ENCODE data around the gene VASN.
A peak's percentile ranks its signal among the peaks of the same experiment; 100 is the strongest.

VASN gene

DNA sequence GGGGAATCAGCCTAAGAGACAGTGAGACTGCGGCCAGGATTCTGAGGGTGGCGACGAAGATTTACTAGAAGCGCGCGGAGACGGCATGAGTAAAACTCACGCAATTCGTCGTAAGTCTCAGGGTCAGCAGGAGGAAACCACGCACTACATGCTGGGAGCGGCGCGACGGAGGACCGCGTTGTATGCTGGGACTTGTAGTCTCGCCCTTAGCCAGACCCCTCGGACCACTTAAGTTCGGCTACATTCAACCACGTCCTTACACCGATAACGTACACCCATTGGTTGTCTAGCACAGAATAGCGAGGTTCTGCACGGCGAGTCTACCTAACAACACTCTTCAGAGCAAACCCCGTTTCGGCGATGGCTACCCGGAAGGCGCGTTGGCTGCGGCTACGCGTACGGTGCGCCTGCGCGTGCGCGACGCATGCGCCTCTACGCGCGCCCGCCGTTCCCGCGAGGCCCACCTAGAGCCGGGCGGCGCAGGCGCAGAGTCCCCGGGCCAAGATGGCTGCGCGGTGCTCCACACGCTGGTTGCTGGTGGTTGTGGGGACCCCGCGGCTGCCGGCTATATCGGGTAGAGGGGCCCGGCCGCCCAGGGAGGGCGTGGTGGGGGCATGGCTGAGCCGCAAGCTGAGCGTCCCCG is 53.9 kb downstream of the VASN start, which contains the start of gene DNAJA3:
Gene DNAJA3 (plus strand): TSS at position 491 of the 643 bp plus-strand sequence. CDS start 14 bp downstream, at position 505.
- H3K4me3 ChIP-seq (replicated peaks; ENCODE audit: low read depth, low read length): peak within 1 kb of the TSS; percentile 85
- peak; percentile 88 for DNase-seq (ENCODE audit: extremely low read depth, low read depth)
- TF ChIP-seq, protein P1, sequence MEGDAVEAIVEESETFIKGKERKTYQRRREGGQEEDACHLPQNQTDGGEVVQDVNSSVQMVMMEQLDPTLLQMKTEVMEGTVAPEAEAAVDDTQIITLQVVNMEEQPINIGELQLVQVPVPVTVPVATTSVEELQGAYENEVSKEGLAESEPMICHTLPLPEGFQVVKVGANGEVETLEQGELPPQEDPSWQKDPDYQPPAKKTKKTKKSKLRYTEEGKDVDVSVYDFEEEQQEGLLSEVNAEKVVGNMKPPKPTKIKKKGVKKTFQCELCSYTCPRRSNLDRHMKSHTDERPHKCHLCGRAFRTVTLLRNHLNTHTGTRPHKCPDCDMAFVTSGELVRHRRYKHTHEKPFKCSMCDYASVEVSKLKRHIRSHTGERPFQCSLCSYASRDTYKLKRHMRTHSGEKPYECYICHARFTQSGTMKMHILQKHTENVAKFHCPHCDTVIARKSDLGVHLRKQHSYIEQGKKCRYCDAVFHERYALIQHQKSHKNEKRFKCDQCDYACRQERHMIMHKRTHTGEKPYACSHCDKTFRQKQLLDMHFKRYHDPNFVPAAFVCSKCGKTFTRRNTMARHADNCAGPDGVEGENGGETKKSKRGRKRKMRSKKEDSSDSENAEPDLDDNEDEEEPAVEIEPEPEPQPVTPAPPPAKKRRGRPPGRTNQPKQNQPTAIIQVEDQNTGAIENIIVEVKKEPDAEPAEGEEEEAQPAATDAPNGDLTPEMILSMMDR (IDR thresholded peaks at IDR 0.05; ENCODE audit: low read depth, low read length, missing control alignments): no peak

DNA sequence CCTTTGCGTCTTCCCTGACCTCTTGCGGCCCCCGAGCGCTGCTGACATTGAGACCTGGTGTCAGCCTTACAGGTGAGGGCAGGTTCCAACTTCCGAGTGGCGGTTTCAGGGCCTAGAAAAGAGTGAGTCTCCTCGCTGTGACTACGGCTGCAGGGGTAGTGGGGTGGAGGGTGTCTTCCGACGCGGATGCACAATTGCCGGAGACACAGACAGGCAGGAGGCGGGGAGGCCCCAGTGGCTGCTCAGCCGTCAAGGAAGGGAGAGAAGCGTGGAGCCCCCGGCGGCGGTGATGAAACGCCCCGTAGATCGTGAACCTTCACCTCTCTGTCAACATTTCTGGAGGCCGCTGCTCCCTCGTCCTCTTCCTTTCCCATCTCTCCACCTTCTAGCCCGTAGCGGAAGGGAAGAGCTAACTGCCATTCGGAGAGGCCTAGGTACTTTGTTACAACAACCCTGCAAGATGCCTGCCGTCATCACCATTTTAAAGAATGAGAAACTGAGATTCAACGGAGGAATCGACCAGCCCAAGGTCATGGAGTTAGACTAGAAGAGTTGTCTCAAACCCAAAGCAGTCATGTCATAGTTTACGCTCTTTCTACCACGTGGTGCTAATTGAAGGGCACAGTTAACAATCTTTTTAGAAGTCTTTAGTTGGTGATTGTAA is 54.5 kb downstream of the VASN start:
- H3K4me3 ChIP-seq (replicated peaks; ENCODE audit: low read depth, low read length): peak overlapping the region; percentile 85
- DNase-seq (ENCODE audit: extremely low read depth, low read depth): no peak
- TF ChIP-seq, protein P1 (IDR thresholded peaks at IDR 0.05; ENCODE audit: low read depth, low read length, missing control alignments): no peak

DNA sequence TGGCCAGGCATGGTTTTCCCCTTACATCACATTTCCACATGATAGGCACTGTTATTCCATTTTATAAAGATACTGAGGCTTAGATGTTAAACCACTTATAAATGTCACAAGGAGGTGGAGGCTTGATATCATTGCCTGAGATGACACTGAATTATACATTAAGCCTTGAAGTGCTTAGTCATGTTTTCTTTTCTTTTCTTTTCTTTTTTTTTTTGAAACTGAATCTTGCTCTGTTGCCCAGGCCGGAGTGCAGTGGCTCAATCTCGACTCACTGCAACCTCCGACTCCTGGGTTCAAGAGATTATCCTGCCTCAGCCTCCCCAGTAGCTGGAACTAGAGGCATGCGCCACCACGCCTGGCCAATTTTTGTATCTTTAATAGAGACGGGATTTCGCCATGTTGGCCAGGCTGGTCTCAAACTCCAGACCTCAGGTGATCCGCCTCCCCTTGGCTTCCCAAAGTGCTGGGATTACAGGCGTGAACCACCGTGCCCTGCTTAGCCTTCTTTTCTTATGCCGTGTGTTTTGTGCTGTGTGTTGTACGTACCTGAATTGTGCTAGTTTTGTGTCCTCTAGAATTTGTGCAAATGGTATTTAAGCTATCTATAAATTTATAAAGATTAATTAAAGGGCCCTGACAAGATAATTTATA is 55.2 kb downstream of the VASN start:
- DNase-seq (ENCODE audit: extremely low read depth, low read depth): no peak
- TF ChIP-seq, protein P1 (IDR thresholded peaks at IDR 0.05; ENCODE audit: low read depth, low read length, missing control alignments): no peak
- peak overlapping the region; percentile 85 for H3K4me3 ChIP-seq (replicated peaks; ENCODE audit: low read depth, low read length)

DNA sequence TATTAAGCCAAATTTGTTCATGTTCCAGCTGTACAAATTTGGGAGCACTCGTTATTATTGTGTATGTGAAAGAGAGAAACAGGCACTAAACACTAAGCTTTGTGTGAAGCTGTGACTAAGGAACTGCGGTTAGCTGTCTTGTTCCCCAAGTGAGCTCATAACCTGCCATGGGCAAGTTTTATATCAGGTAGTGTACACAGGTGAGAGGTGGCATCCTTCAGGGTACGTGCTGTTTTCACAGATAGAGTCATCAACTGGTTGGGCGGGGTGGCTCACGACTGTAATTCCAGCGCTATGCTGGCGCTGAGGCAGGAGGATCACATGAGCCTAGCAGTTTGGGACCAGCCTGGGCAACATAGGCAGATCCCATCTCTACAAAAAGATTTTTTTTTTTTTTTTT is 56.9 kb downstream of the VASN start:
- no peak for DNase-seq (ENCODE audit: extremely low read depth, low read depth)
- TF ChIP-seq, protein P1 (IDR thresholded peaks at IDR 0.05; ENCODE audit: low read depth, low read length, missing control alignments): no peak
- no peak overlapping the region for H3K4me3 ChIP-seq (replicated peaks; ENCODE audit: low read depth, low read length)

DNA sequence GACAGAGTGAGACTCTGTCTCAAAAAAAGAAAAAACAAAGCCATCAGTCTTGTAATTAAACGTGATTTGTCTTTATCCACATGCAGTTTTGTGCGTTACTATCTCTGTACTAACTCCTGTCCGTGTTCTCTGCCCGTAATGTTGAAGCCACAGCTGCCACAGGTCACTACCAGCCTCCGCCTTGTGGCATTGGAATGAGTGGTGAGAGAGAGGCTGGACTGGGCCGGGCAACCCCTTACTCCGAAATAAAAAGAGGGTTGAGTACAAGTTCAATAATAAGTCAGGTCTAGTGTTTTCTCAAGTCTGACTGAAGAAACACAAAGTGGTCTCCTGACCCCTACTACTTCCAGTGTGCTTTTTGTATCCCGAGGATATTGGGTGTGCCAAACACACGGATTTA is 59.4 kb downstream of the VASN start:
- TF ChIP-seq, protein P1 (IDR thresholded peaks at IDR 0.05; ENCODE audit: low read depth, low read length, missing control alignments): no peak

More for the DNA sequence above, 59.4 kb downstream of the VASN start:
- no peak overlapping the region for H3K4me3 ChIP-seq (replicated peaks; ENCODE audit: low read depth, low read length)
- no peak for DNase-seq (ENCODE audit: extremely low read depth, low read depth)

All from HFF-Myc (cell line).